GM21528 (cell line): ENCODE results near the gene TENM4.

Experiments
- ATAC-seq: cut with Tn5 transposase; IDR thresholded peaks from one replicate; pipeline ENCODE4 v1.9.1; 2021; ENCODE audit warnings: mild to moderate bottlenecking, moderate library complexity; ENCODE audit not compliant: unreplicated experiment, low FRiP score

Gene TENM4

GRCh38 chr11:78714539-78714938 is 726.3 kb downstream of the TENM4 start:
- no peak for ATAC-seq

GRCh38 chr11:78711735-78712134 is 729.1 kb downstream of the TENM4 start:
- ATAC-seq, result no peak

GRCh38 chr11:78710417-78710816 is 730.4 kb downstream of the TENM4 start:
- no peak for ATAC-seq

GRCh38 chr11:78708388-78708787 is 732.4 kb downstream of the TENM4 start:
- ATAC-seq, result no peak

DNA sequence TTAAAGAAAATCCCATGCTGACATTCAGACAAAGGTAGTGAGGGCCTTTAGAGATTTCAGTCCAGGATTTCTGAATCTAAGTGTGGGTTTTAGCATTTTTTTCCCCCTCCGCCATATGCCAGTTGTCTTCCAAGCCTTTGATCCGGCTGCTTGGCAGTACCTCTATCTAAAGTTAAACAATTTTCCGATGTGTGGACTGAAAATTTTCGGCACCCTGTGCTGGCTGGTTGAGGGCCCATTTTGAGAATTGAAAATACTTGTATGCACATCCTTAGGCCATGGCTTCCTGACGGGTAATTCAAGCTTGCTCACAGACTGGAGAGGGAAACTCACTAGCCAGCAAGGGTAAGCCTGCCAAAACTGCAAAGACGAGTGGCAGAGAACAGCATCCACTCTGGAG is 734.3 kb downstream of the TENM4 start:
- ATAC-seq, result no peak

DNA sequence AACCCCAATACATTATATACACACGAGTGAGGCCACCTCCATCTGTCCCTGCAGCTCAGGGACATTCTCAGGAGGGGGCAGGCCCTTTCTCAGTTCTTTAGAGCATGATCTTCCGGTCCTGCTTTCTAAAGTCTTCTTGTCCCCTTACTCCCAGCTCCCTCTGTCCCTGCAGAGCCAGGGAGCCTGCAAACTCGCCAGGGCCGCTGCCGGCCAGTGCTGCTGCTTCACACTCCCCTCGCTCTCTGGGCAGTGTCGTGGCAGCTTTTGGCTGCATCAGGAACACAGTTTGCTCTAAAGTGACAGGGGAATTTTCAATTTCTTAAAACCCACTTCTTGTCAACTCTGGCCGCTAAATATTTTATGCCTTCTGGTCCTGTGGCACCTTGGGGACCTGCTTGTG is 736.0 kb downstream of the TENM4 start:
- no peak for ATAC-seq

GRCh38 chr11:78699609-78700135 is 741.2 kb downstream of the TENM4 start:
- no peak for ATAC-seq

- no peak for ATAC-seq
These were observed 742.2 kb downstream of the TENM4 start for GRCh38 chr11:78698612-78699011.

- ATAC-seq, result no peak
These were observed 744.7 kb downstream of the TENM4 start for GRCh38 chr11:78696177-78696576.

GRCh38 chr11:78694152-78694551 is 746.7 kb downstream of the TENM4 start:
- ATAC-seq, result no peak

- ATAC-seq, result no peak
These were observed 749.6 kb downstream of the TENM4 start for GRCh38 chr11:78691215-78691614.

DNA sequence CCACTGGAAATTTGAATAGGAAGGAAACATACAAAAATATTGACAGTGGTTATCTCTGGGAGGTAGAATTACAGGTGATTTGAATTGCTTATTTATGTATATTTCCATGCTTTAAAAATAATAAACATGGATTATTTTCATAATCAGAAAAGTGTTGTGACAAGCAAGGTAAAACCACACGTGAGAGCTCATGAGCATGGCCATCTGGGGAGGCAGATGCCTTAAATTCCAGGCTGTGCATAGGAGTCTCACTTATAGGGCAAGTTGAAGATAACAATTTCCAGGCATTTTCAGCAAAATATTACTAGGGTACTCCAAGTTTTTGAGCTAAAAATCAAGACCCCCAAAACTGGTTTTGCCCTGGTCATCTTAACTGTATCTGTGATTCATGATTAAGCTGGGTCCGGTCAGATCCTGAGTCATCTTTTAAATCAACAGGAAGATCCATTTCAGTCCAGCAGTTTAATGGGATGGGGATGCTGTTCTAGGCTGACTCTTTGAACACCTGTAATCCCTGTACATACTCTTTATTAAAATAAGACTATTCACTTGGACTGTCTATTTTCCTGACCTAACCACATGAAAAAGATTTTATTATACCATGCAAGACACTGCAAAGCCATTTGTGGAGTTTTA is 750.4 kb downstream of the TENM4 start:
- ATAC-seq, result no peak

DNA sequence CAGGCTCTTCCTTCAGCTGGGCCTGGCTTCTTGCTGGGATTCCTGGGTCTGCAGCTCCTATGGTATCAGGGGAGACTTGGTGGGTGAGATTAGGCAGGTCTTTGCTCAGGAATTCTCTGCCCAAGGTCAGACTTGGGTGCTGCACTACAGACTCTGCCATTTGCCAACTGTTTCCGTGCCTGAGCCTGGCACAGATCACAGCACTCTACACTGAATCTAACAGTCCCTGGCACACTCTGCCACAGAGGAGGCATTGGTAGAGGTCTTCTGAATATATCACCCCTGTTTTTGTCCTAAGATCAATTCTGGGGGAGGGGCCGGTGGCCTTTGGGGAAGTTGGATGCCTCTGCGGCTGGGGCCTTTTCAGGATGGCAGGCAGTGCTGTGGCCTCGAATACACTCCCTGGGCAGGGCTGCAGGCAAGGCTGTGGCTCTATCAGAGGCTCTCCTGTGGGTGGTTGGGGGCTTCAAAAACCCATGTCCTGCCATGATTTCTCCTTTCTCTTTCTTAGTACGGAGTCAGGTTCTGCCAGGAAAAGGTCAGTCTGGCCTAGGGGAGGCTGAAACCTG is 751.2 kb downstream of the TENM4 start:
- ATAC-seq, result no peak

DNA sequence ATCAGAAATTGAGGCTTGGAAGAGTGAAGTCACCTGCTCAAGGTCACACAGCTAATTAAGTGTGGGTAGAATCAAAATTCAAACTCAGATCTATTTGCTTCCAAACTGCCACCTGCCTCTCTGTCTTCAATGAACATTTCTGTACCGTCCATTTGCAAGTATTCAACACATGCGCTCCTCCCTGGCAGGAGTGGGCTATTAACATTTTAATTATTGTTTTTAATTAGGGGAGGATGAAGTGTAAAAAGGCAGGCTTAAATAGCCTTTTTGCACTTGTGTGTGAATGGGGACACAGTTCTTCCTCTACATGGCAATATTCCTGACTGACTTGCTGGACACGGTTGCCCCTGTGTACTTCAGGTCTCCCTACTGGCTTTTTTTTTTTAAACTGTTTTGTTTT is 751.7 kb downstream of the TENM4 start:
- no peak for ATAC-seq

DNA sequence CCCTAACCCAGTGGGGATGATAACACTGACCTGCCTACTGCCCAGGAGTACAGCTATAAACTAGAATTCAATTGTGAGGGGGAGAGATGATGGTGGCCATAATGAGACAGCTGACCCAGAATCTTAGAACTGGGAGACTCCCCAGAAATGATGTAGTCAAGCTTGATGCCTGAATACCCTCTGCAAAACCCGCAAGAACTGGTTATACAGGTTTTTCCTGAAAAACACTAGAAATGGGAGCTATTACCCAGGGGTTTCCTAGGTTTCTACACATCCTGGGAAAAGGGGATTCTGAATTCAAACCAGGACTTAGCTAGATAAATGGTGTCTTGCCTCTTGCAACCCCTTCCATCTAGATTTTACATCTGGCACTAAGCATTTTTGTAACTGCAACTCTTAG is 752.4 kb downstream of the TENM4 start:
- no peak for ATAC-seq

GRCh38 chr11:78685156-78685555 is 755.7 kb downstream of the TENM4 start:
- ATAC-seq, result no peak

- no peak for ATAC-seq
These were observed 756.5 kb downstream of the TENM4 start for GRCh38 chr11:78684377-78684776.

DNA sequence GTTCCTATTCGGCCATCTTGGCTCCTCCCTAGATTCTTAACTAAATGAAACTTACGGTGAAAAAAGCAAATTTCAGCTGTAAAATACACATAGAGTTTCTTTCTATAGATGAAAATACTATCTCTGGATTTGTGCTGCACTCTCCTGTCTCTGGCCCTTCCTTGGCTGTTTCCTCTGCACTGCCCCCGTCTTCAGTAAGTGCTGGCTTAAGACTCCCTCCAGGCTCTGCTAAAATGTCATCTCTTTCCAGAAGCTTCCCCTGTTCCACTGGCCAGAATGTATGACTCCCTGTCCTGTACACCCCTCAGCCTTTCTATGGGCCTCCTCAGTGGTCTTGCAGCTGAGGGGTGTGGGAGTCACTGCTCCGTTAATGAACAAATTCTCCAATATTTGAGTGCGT is 757.1 kb downstream of the TENM4 start:
- no peak for ATAC-seq

- ATAC-seq, result no peak
These were observed 764.7 kb downstream of the TENM4 start for GRCh38 chr11:78676026-78676557.

GRCh38 chr11:78672850-78673620 is 767.8 kb downstream of the TENM4 start:
- ATAC-seq, result no peak

DNA sequence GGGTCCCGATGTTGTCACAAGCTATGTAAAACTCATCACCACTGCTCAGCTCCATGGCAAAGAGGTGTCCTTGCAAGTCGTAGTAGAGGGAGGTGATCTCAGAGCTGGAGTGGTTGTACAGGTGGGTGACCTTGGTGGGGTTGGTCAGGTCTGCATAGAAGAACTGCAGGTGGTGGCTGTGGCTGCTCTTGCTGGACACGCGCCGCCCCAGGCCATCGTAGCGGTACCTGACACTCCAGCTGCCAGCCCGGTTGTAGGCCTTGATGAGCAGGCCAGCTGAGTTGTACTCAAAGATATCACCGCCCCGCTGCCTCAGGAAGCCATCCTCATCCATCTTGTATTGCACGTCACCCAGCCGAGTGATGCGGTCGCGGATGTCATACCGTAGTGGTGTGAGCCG is 771.6 kb downstream of the TENM4 start:
- no peak for ATAC-seq
